Right kidney (tissue), 9 donors: ENCODE data around the gene DNAJC13.
"Not testable (repeated sequence)": the region's sequence is repeated elsewhere in the genome, so short reads cannot be mapped to it uniquely, and the experiment has no call there.

ENCODE experiments used
- DNase-seq: peaks from one replicate; pipeline ENCODE4 v3.0.0-alpha.2; 2016
- long read RNA-seq, 8 donors: transcript quantifications; one replicate each; lab custom pipeline, GENCODE V29; 2026

The DNAJC13 gene
- long read RNA-seq, donor 1, partial matches to known transcripts = 9 of 9 reads
- long read RNA-seq, donor 1, other reads (novel, unspliced or antisense) = 0 of 9 reads
- long read RNA-seq, donor 2, full-length matches to known transcripts = 1 of 1 reads
- long read RNA-seq, donor 2, partial matches to known transcripts = 0 of 1 reads
- long read RNA-seq, donor 2, other reads (novel, unspliced or antisense) = 0 of 1 reads
- long read RNA-seq, donor 3, partial matches to known transcripts = 13 of 13 reads
- long read RNA-seq, donor 3, other reads (novel, unspliced or antisense) = 0 of 13 reads
- long read RNA-seq, donor 4, partial matches to known transcripts = 60 of 65 reads
- long read RNA-seq, donor 4, other reads (novel, unspliced or antisense) = 5 of 65 reads
- long read RNA-seq, donor 5 = 0 reads
- long read RNA-seq, donor 6, partial matches to known transcripts = 11 of 13 reads
- long read RNA-seq, donor 6, other reads (novel, unspliced or antisense) = 0 of 13 reads
- long read RNA-seq, donor 7, partial matches to known transcripts = 16 of 16 reads
- long read RNA-seq, donor 7, other reads (novel, unspliced or antisense) = 0 of 16 reads
- long read RNA-seq, donor 8, partial matches to known transcripts = 11 of 11 reads
- long read RNA-seq, donor 8, other reads (novel, unspliced or antisense) = 0 of 11 reads

- peak; percentile 98 for DNase-seq
These were observed at the start of gene DNAJC13 for GRCh38 chr3:132416807-132417694. Gene DNAJC13, plus strand, starts transcription at chr3:132417502. Its CDS starts 17,049 bp downstream, at chr3:132434551.

GRCh38 chr3:132368515-132368914, 48.8 kb upstream of the DNAJC13 start:
- no peak for DNase-seq

- DNase-seq = no peak
These were observed 48.3 kb upstream of the DNAJC13 start for GRCh38 chr3:132368962-132369361.

GRCh38 chr3:132376945-132377354, 40.4 kb upstream of the DNAJC13 start:
- DNase-seq = not testable (repeated sequence)

- no peak for DNase-seq
These were observed 39.1 kb upstream of the DNAJC13 start for GRCh38 chr3:132378048-132378762.

- DNase-seq = no peak
These were observed 38.5 kb upstream of the DNAJC13 start for GRCh38 chr3:132378846-132379245.

- DNase-seq = no peak
These were observed 36.4 kb upstream of the DNAJC13 start for GRCh38 chr3:132380920-132381319.

- DNase-seq = no peak
These were observed 35.9 kb upstream of the DNAJC13 start for GRCh38 chr3:132381348-132381944.

- DNase-seq = no peak
These were observed 35.0 kb upstream of the DNAJC13 start for GRCh38 chr3:132382267-132382666.

GRCh38 chr3:132382688-132383194, 34.6 kb upstream of the DNAJC13 start:
- no peak for DNase-seq

- no peak for DNase-seq
These were observed 31.0 kb upstream of the DNAJC13 start for GRCh38 chr3:132386259-132386658.

GRCh38 chr3:132392675-132393074, 24.6 kb upstream of the DNAJC13 start:
- not testable (repeated sequence) for DNase-seq

- DNase-seq = no peak
These were observed 23.0 kb upstream of the DNAJC13 start for GRCh38 chr3:132394320-132394719.

GRCh38 chr3:132395126-132395525, 22.2 kb upstream of the DNAJC13 start:
- no peak for DNase-seq

GRCh38 chr3:132396255-132396654, 21.0 kb upstream of the DNAJC13 start:
- no peak for DNase-seq

- not testable (repeated sequence) for DNase-seq
These were observed 20.5 kb upstream of the DNAJC13 start for GRCh38 chr3:132396776-132397175.

- no peak for DNase-seq
These were observed 18.0 kb upstream of the DNAJC13 start for GRCh38 chr3:132399054-132399929.

GRCh38 chr3:132401255-132401654, 16.0 kb upstream of the DNAJC13 start:
- no peak for DNase-seq

GRCh38 chr3:132404276-132404675, 13.0 kb upstream of the DNAJC13 start:
- no peak for DNase-seq

GRCh38 chr3:132405188-132405587, 12.1 kb upstream of the DNAJC13 start:
- no peak for DNase-seq
